Calu3 (cell line): ENCODE results near the gene BACH2. TPM values are rescaled to one million over a fixed set of nuclear protein-coding genes. Genes with fewer than 3 reads are reported as not detected.

Source experiments
- BruUV-seq: library from RNA; stranded (reverse); fragments of 400-500 nt; replicated peaks from 2 replicates; lab custom pipeline; 2021; lab: Mats Ljungman, UMichigan
- CTCF ChIA-PET: fragments of 300-600 bp; sonication (Branson Sonifier 250); formaldehyde crosslinking; loops from one replicate; lab custom pipeline; 2022; ENCODE audit warnings: antibody characterized with exemption; lab: Charles Lee
- DNase-seq: peaks from one replicate; pipeline ENCODE4 v3.0.0; 2022
- H3K27ac Mint-ChIP-seq: one replicate; pipeline ENCODE4 v1.8.0; 2022; ENCODE audit warnings: mixed read lengths; ENCODE audit not compliant: unreplicated experiment
- H3K27me3 Mint-ChIP-seq: one replicate; pipeline ENCODE4 v1.8.0; 2022; ENCODE audit warnings: mixed read lengths; ENCODE audit not compliant: unreplicated experiment
- H3K36me3 Mint-ChIP-seq: one replicate; pipeline ENCODE4 v1.8.0; 2022; ENCODE audit warnings: mild to moderate bottlenecking, moderate library complexity, mixed read lengths; ENCODE audit not compliant: insufficient read depth, unreplicated experiment
- H3K4me1 Mint-ChIP-seq: one replicate; pipeline ENCODE4 v1.8.0; 2022; ENCODE audit warnings: mild to moderate bottlenecking, low read depth, mixed read lengths; ENCODE audit not compliant: unreplicated experiment
- H3K4me3 Mint-ChIP-seq: one replicate; pipeline ENCODE4 v1.8.0; 2022; ENCODE audit warnings: mild to moderate bottlenecking, low read depth, moderate library complexity, mixed read lengths; ENCODE audit not compliant: unreplicated experiment
- H3K9me3 Mint-ChIP-seq: one replicate; pipeline ENCODE4 v1.8.0; 2022; ENCODE audit warnings: low read depth, mixed read lengths; ENCODE audit not compliant: unreplicated experiment
- intact Hi-C: fragments of 100-400 bp; cut with micrococcal nuclease; formaldehyde crosslinking; loops from one replicate; pipeline ENCODE4 v1.10.0; 2022; ENCODE audit not compliant: unreplicated experiment
- total RNA-seq: library from RNA; stranded (reverse); gene quantifications from 2 replicates; pipeline ENCODE4 v1.2.3, GENCODE V29; 2022
- TF ChIP-seq, protein P1 (sequence below): fragments of 200-600 bp; IDR thresholded peaks from one replicate; pipeline ENCODE4 v1.8.0; 2022; ENCODE audit warnings: antibody characterized with exemption; ENCODE audit not compliant: unreplicated experiment

BACH2 gene
- total RNA-seq, 1 experiment from 2014 or later = 7.2 TPM

DNA sequence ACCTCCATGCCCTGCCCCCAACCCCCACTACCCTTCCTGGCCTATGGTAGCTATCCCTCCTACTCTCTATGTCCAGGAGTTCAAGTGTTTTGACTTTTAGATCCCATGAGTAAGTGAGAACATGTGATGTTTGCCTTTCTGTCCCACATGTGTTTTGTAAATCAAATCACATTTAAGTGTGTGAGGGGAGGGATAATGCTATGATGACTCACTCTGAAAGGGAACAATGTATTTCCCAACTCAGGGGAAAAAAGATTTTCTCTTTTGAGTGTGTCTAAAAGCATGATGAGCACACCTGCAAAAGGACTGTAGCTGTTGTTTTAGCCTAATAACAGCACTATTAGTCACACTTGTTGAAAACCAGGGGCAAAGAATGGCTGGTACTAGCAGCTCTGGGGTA, 208.6 kb downstream of the BACH2 start:
- BruUV-seq = no TSS peak
- Mint-ChIP-seq H3K4me1 (peaks cover 8% of the 10 kb centered on the region), H3K27me3 (no peaks in the 10 kb centered on the region), H3K9me3 (no peaks in the 10 kb centered on the region), H3K4me3 (no peak overlapping the region), H3K27ac (no peak overlapping the region), H3K36me3 (no peaks in the 10 kb centered on the region)
- intact Hi-C loops = loop anchor here (10.0 kb wide), 1 partner anchor 113 kb away; no protein-coding TSS in a partner anchor
- no peak for DNase-seq
- CTCF ChIA-PET = interaction anchor here (0.8 to 0.9 kb wide), 2 partner anchors 38 to 147 kb away, joined by 3 read pairs; no protein-coding TSS in a partner anchor
- TF ChIP-seq, protein P1, sequence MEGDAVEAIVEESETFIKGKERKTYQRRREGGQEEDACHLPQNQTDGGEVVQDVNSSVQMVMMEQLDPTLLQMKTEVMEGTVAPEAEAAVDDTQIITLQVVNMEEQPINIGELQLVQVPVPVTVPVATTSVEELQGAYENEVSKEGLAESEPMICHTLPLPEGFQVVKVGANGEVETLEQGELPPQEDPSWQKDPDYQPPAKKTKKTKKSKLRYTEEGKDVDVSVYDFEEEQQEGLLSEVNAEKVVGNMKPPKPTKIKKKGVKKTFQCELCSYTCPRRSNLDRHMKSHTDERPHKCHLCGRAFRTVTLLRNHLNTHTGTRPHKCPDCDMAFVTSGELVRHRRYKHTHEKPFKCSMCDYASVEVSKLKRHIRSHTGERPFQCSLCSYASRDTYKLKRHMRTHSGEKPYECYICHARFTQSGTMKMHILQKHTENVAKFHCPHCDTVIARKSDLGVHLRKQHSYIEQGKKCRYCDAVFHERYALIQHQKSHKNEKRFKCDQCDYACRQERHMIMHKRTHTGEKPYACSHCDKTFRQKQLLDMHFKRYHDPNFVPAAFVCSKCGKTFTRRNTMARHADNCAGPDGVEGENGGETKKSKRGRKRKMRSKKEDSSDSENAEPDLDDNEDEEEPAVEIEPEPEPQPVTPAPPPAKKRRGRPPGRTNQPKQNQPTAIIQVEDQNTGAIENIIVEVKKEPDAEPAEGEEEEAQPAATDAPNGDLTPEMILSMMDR = no peak

DNA sequence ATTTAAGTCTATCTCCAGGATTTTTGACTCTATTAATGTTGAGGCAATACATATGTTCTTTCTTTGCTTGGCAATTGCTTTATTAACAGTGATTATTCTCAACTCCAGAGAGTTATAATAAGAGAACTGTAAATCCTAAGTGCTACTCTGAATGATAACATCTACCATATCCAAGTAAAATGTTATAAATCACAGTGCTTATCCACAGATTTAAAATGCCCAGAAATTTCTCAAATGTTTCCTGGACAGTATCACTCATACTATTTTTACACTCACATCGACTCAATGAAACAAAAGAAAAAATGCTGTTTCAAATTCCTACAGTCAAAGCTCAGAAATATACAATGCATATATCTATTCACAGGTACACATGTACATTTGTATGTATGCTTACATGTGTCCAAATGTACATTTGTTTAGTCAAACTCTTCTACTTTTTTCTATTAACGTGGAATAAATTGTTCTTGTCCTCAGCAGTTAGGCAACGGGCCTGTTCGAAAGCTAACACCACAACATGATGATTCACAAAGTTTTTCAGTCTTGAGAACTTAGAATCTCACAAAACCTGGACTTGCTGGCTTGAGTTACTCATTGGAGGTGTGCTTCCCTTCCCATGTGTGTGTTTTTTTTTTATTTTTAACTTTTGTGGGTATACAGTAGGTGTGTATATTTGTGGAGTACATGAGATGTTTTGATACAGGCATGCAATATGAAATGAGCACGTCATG, 209.4 kb downstream of the BACH2 start:
- Mint-ChIP-seq H3K9me3 (no peaks in the 10 kb centered on the region), H3K27me3 (no peaks in the 10 kb centered on the region), H3K36me3 (no peaks in the 10 kb centered on the region), H3K4me3 (no peak overlapping the region), H3K4me1 (peaks cover 8% of the 10 kb centered on the region), H3K27ac (no peak overlapping the region)
- TF ChIP-seq, protein P1 = no peak
- no TSS peak for BruUV-seq
- CTCF ChIA-PET = interaction anchor here (0.8 kb wide), 1 partner anchor 39 kb away, joined by 3 read pairs; no protein-coding TSS in a partner anchor
- intact Hi-C loops = loop anchor here (10.0 kb wide), 1 partner anchor 112 kb away; no protein-coding TSS in a partner anchor
- no peak for DNase-seq

DNA sequence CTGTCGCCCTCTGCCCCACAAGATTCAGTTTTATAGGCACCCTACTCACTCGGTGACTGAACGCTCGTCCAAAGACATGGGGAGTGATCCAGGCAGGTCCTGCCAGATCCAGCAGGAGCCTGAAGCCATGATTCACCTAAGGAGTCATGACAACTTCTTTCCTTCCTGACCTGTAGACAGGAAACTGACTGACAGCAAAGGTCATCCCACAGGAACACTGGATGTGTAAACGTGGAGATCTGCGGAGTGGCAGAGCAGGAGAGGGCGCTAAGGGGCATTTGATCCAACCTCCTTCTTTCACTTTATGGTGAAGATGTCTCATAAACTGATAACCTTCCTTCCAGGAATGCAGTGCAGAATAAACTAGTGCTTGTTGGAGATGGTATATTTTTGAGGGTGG, 210.1 kb downstream of the BACH2 start:
- Mint-ChIP-seq H3K4me1 (peaks cover 8% of the 10 kb centered on the region), H3K27ac (no peak overlapping the region), H3K9me3 (no peaks in the 10 kb centered on the region), H3K36me3 (no peaks in the 10 kb centered on the region), H3K27me3 (no peaks in the 10 kb centered on the region), H3K4me3 (no peak overlapping the region)
- TF ChIP-seq, protein P1 = no peak
- CTCF ChIA-PET = no interaction called here
- DNase-seq = no peak
- no TSS peak for BruUV-seq
- intact Hi-C loops = loop anchor here (10.0 kb wide), 1 partner anchor 112 kb away; no protein-coding TSS in a partner anchor

DNA sequence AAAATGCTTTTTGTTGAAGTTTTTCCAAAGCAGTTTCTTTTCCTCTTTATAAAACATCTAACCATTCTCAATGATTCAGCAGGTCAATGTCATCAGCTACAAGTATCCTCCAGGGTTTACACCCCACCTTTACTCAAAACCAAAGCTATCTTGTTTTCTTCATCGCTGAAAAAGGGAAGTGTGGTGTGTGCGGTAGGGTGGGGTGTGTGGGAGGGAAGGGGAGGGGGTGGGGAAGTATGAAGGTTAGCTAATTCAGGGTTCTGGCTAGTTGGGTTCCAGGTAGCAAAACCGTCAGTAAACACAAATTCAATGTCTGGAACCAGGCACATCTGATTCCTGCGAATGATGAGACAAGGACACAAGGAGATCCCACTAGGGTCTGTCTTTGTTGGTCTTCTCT, 212.8 kb downstream of the BACH2 start:
- peaks cover 8% of the 10 kb centered on the region for H3K4me1 Mint-ChIP-seq
- TF ChIP-seq, protein P1 = no peak
- H3K4me3 Mint-ChIP-seq = no peak overlapping the region
- no peak overlapping the region for H3K27ac Mint-ChIP-seq
- CTCF ChIA-PET = interaction anchor here (0.7 kb wide), 1 partner anchor 128 kb away, joined by 3 read pairs; no protein-coding TSS in a partner anchor
- intact Hi-C loops = loop anchor here (10.0 kb wide), 1 partner anchor 109 kb away; no protein-coding TSS in a partner anchor
- H3K9me3 Mint-ChIP-seq = no peaks in the 10 kb centered on the region
- H3K36me3 Mint-ChIP-seq = no peaks in the 10 kb centered on the region
- DNase-seq = no peak
- BruUV-seq = no TSS peak
- no peaks in the 10 kb centered on the region for H3K27me3 Mint-ChIP-seq
